ENCODE results near the gene BACH2. TPM values are rescaled to one million over a fixed set of nuclear protein-coding genes. Genes with fewer than 3 reads are reported as not detected.
"Not testable (repeated sequence)": the region's sequence is repeated elsewhere in the genome, so short reads cannot be mapped to it uniquely, and the experiment has no call there.

The BACH2 gene
- total RNA-seq, 2 experiments from 2014 or later = 73.1 to 78.0 TPM

GRCh38 chr6:90039911-90040310 lies 256.7 kb downstream of the BACH2 start:
- Mint-ChIP-seq H3K4me3 (no peak overlapping the region), H3K4me1 (peaks cover 41% of the 10 kb centered on the region), H3K9me3 (peaks cover 2% of the 10 kb centered on the region), H3K27ac (peak overlapping the region; percentile 52), H3K36me3 (peaks cover 56% of the 10 kb centered on the region), H3K27me3 (no peaks in the 10 kb centered on the region)
- no peak for DNase-seq

- H3K4me1 Mint-ChIP-seq = peaks cover 46% of the 10 kb centered on the region
- H3K4me3 Mint-ChIP-seq = no peak overlapping the region
- H3K36me3 Mint-ChIP-seq = peaks cover 60% of the 10 kb centered on the region
These were observed 257.5 kb downstream of the BACH2 start for GRCh38 chr6:90038961-90039653.

GRCh38 chr6:90036963-90037362 lies 259.7 kb downstream of the BACH2 start:
- Mint-ChIP-seq H3K27me3 (no peaks in the 10 kb centered on the region), H3K9me3 (peaks cover 6% of the 10 kb centered on the region), H3K4me1 (peaks cover 54% of the 10 kb centered on the region), H3K27ac (peak overlapping the region; percentile 10), H3K36me3 (peaks cover 78% of the 10 kb centered on the region), H3K4me3 (no peak overlapping the region)
- DNase-seq = no peak

More at GRCh38 chr6:90038961-90039653, 257.5 kb downstream of the BACH2 start:
- peaks cover 2% of the 10 kb centered on the region for H3K9me3 Mint-ChIP-seq
- no peak for DNase-seq
- no peaks in the 10 kb centered on the region for H3K27me3 Mint-ChIP-seq
- H3K27ac Mint-ChIP-seq = peak overlapping the region; percentile 8

- no peaks in the 10 kb centered on the region for H3K27me3 Mint-ChIP-seq
- peaks cover 54% of the 10 kb centered on the region for H3K4me1 Mint-ChIP-seq
- no peak for DNase-seq
- peaks cover 78% of the 10 kb centered on the region for H3K36me3 Mint-ChIP-seq
- peak overlapping the region; percentile 78 for H3K27ac Mint-ChIP-seq
- H3K4me3 Mint-ChIP-seq = no peak overlapping the region
- peaks cover 6% of the 10 kb centered on the region for H3K9me3 Mint-ChIP-seq
These were observed 261.5 kb downstream of the BACH2 start for GRCh38 chr6:90035047-90035723.

GRCh38 chr6:90033746-90034271 lies 262.8 kb downstream of the BACH2 start:
- Mint-ChIP-seq H3K36me3 (peaks cover 82% of the 10 kb centered on the region), H3K27me3 (no peaks in the 10 kb centered on the region)

GRCh38 chr6:90032489-90033212 lies 264.0 kb downstream of the BACH2 start:
- not testable (repeated sequence) for H3K27me3 Mint-ChIP-seq, H3K9me3 Mint-ChIP-seq, DNase-seq, H3K4me3 Mint-ChIP-seq
- Mint-ChIP-seq H3K27ac (peak overlapping the region; percentile 72), H3K4me1 (peaks cover 70% of the 10 kb centered on the region), H3K36me3 (peaks cover 80% of the 10 kb centered on the region)

More at GRCh38 chr6:90033746-90034271, 262.8 kb downstream of the BACH2 start:
- peaks cover 63% of the 10 kb centered on the region for H3K4me1 Mint-ChIP-seq
- peaks cover 6% of the 10 kb centered on the region for H3K9me3 Mint-ChIP-seq
- no peak overlapping the region for H3K4me3 Mint-ChIP-seq
- peak overlapping the region; percentile 2 for H3K27ac Mint-ChIP-seq
- DNase-seq = no peak

- H3K4me3 Mint-ChIP-seq = peak overlapping the region; percentile 26
- peaks cover 4% of the 10 kb centered on the region for H3K9me3 Mint-ChIP-seq
- peaks cover 72% of the 10 kb centered on the region for H3K4me1 Mint-ChIP-seq
- H3K27me3 Mint-ChIP-seq = no peaks in the 10 kb centered on the region
- H3K36me3 Mint-ChIP-seq = peaks cover 70% of the 10 kb centered on the region
- peak overlapping the region; percentile 81 for H3K27ac Mint-ChIP-seq
- no peak for DNase-seq
These were observed 267.5 kb downstream of the BACH2 start for GRCh38 chr6:90028995-90029635.

- Mint-ChIP-seq H3K4me1 (peaks cover 75% of the 10 kb centered on the region), H3K4me3 (no peak overlapping the region), H3K27ac (peak overlapping the region; percentile 81), H3K27me3 (no peaks in the 10 kb centered on the region), H3K36me3 (peaks cover 71% of the 10 kb centered on the region), H3K9me3 (peaks cover 4% of the 10 kb centered on the region)
- no peak for DNase-seq
These were observed 268.4 kb downstream of the BACH2 start for GRCh38 chr6:90028066-90028778.

- DNase-seq = no peak
- peaks cover 75% of the 10 kb centered on the region for H3K4me1 Mint-ChIP-seq
- peak overlapping the region; percentile 53 for H3K4me3 Mint-ChIP-seq
- H3K27me3 Mint-ChIP-seq = no peaks in the 10 kb centered on the region
- H3K27ac Mint-ChIP-seq = peak overlapping the region; percentile 81
- H3K36me3 Mint-ChIP-seq = peaks cover 70% of the 10 kb centered on the region
- H3K9me3 Mint-ChIP-seq = no peaks in the 10 kb centered on the region
These were observed 270.4 kb downstream of the BACH2 start for GRCh38 chr6:90026216-90026615.

GRCh38 chr6:90025523-90026061 lies 271.1 kb downstream of the BACH2 start:
- peak; percentile 57 for DNase-seq

GRCh38 chr6:90024633-90025032 lies 272.0 kb downstream of the BACH2 start:
- Mint-ChIP-seq H3K4me3 (peak overlapping the region; percentile 9), H3K36me3 (peaks cover 76% of the 10 kb centered on the region)

More at GRCh38 chr6:90025523-90026061, 271.1 kb downstream of the BACH2 start:
- peak overlapping the region; percentile 53 for H3K4me3 Mint-ChIP-seq
- peaks cover 76% of the 10 kb centered on the region for H3K36me3 Mint-ChIP-seq
- H3K27me3 Mint-ChIP-seq = no peaks in the 10 kb centered on the region
- peak overlapping the region; percentile 80 for H3K27ac Mint-ChIP-seq
- H3K4me1 Mint-ChIP-seq = peaks cover 75% of the 10 kb centered on the region
- no peaks in the 10 kb centered on the region for H3K9me3 Mint-ChIP-seq

GRCh38 chr6:90021711-90022110 lies 274.9 kb downstream of the BACH2 start:
- Mint-ChIP-seq H3K4me3 (no peak overlapping the region), H3K4me1 (peaks cover 62% of the 10 kb centered on the region), H3K36me3 (peaks cover 77% of the 10 kb centered on the region), H3K27me3 (no peaks in the 10 kb centered on the region), H3K9me3 (peaks cover 15% of the 10 kb centered on the region), H3K27ac (no peak overlapping the region)
- no peak for DNase-seq

More at GRCh38 chr6:90024633-90025032, 272.0 kb downstream of the BACH2 start:
- Mint-ChIP-seq H3K9me3 (no peaks in the 10 kb centered on the region), H3K27ac (peak overlapping the region; percentile 80), H3K27me3 (no peaks in the 10 kb centered on the region), H3K4me1 (peaks cover 69% of the 10 kb centered on the region)
- DNase-seq = no peak

- Mint-ChIP-seq H3K4me1 (peaks cover 58% of the 10 kb centered on the region), H3K27ac (no peak overlapping the region), H3K36me3 (peaks cover 85% of the 10 kb centered on the region)
These were observed 275.9 kb downstream of the BACH2 start for GRCh38 chr6:90020746-90021145.

GRCh38 chr6:90019216-90019615 lies 277.4 kb downstream of the BACH2 start:
- no peak overlapping the region for H3K4me3 Mint-ChIP-seq
- H3K4me1 Mint-ChIP-seq = peaks cover 49% of the 10 kb centered on the region
- no peaks in the 10 kb centered on the region for H3K27me3 Mint-ChIP-seq
- H3K36me3 Mint-ChIP-seq = peaks cover 84% of the 10 kb centered on the region
- H3K27ac Mint-ChIP-seq = peak overlapping the region; percentile 5
- H3K9me3 Mint-ChIP-seq = peaks cover 15% of the 10 kb centered on the region
- no peak for DNase-seq

More at GRCh38 chr6:90020746-90021145, 275.9 kb downstream of the BACH2 start:
- Mint-ChIP-seq H3K9me3 (peaks cover 15% of the 10 kb centered on the region), H3K4me3 (no peak overlapping the region), H3K27me3 (no peaks in the 10 kb centered on the region)
- no peak for DNase-seq
